Mesothelial cell of epicardium (in vitro differentiated cells): ENCODE measurements around the gene PDGFB. TPM values are rescaled to one million over a fixed set of nuclear protein-coding genes. Genes with fewer than 3 reads are reported as not detected.

Experiments used
- DNase-seq, 2 experiments: peaks; one replicate each; pipeline ENCODE4 v3.0.0; 2021; ENCODE audit warnings: low spot score in 2 of 2; ENCODE audit not compliant: unreplicated experiment in 2 of 2
- H3K27ac Mint-ChIP-seq: 2 replicates; pipeline ENCODE4 v1.8.0; 2021; ENCODE audit warnings: mixed read lengths
- H3K27me3 Mint-ChIP-seq: 2 replicates; pipeline ENCODE4 v1.8.0; 2021; ENCODE audit warnings: low read depth, mixed read lengths
- H3K36me3 Mint-ChIP-seq: 2 replicates; pipeline ENCODE4 v1.8.0; 2021; ENCODE audit warnings: mixed read lengths
- H3K4me1 Mint-ChIP-seq: 2 replicates; pipeline ENCODE4 v1.8.0; 2021; ENCODE audit warnings: mixed read lengths
- H3K4me3 Mint-ChIP-seq: 2 replicates; pipeline ENCODE4 v1.8.0; 2021; ENCODE audit warnings: mild to moderate bottlenecking, moderate library complexity, mixed read lengths
- H3K9me3 Mint-ChIP-seq: 2 replicates; pipeline ENCODE4 v1.8.0; 2021; ENCODE audit warnings: mixed read lengths
- CTCF ChIP-seq: fragments of 200-600 bp; sonication (generic); IDR thresholded peaks from one replicate; pipeline ENCODE4 v1.5.0; 2021; ENCODE audit warnings: antibody characterized with exemption; ENCODE audit not compliant: unreplicated experiment
- total RNA-seq: library from RNA; stranded (reverse); gene quantifications from 3 replicates; pipeline ENCODE4 v1.2.1, GENCODE V29; 2021

Gene PDGFB
- total RNA-seq, 1 donor from 2014 or later: 14.7 TPM

- H3K27me3 Mint-ChIP-seq: no peaks in the 10 kb centered on the region
- H3K36me3 Mint-ChIP-seq: no peaks in the 10 kb centered on the region
- peak in 1 of 2 experiments; percentile 63 for DNase-seq
- peaks cover 57% of the 10 kb centered on the region for H3K4me1 Mint-ChIP-seq
- no peak overlapping the region for H3K4me3 Mint-ChIP-seq
- H3K27ac Mint-ChIP-seq: no peak overlapping the region
- H3K9me3 Mint-ChIP-seq: no peaks in the 10 kb centered on the region
- no peak for TF ChIP-seq CTCF
These were observed 46.0 kb upstream of the PDGFB start for GRCh38 chr22:39290724-39291161.

DNA sequence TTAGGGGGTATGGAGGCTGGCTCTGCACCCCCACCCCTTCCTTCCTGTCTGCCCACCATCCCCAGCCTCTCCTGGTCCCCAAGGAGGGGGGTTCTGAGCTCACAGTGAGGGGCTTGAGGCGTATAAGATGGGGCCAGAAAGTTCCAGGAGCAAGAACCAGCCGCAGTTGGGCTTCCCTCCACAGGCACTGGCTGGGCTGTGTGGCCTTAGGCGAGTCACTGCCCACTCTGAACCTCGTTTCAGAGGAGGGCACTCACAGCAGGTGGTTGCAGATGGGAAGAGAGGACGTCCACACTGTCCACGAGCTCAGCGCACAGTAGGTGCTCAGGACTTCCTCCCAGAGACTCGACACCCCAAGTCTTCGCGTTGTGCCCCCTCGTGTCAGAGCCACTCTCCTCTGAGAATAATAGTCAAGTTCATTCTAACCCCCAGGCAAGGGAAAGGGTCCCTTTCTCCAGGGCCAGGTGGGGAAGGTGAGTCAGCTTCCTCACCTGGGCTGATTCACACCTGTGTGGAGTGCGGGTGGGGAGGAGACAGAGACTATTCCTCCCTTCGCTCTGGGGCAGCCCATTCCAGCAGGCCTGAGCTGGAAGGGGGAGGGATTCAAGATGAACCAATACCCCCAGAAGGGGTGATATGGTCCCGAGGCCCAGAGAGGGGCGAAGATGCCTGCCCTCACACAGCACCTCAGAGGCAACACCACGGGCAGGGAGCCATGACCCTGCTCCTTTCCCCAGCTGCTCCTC, 45.4 kb upstream of the PDGFB start:
- Mint-ChIP-seq H3K4me1 (peaks cover 55% of the 10 kb centered on the region), H3K9me3 (no peaks in the 10 kb centered on the region), H3K36me3 (no peaks in the 10 kb centered on the region), H3K27ac (no peak overlapping the region), H3K4me3 (no peak overlapping the region), H3K27me3 (no peaks in the 10 kb centered on the region)
- DNase-seq: no peak
- no peak for TF ChIP-seq CTCF

- Mint-ChIP-seq H3K36me3 (no peaks in the 10 kb centered on the region), H3K27ac (no peak overlapping the region), H3K4me3 (no peak overlapping the region), H3K27me3 (no peaks in the 10 kb centered on the region), H3K4me1 (peaks cover 49% of the 10 kb centered on the region), H3K9me3 (no peaks in the 10 kb centered on the region)
- no peak for DNase-seq
- TF ChIP-seq CTCF: no peak
These were observed 44.8 kb upstream of the PDGFB start for GRCh38 chr22:39289533-39289932.

DNA sequence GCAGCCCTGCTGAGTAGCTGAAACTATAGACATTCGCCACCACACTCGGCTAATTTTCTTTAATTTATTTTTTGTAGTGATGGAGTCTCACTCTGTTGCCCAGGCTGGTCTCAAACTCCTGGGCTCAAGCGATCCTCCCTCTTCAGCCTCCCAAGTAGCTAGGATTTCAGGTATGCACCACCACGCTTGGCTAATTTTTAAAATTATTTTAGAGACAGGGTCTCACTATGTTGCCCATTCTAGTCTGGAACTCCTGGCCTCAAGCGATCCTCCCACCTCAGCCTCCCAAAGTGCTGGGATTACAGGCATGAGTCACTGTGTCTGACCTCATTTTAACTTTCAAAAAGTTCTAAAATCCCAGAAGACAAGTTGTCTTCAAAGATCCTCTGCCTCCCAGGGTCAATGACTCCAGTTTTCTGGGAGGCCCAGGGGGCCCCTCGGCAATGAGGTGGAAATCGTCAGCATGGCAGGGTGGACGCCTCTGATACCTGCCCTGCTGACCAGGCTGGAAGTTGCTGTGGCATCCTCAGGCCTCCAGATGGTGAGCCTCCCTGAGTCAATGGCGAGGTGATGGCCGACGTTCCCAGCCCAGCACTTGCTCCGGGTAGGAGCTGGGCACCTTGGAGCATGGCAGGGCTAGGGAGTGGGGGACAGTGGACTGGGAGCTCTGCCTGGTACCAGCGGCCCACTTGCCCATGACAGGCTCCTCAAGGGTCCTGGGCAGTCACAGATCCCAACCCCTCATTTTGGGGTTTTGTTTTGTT, 43.5 kb upstream of the PDGFB start:
- no peaks in the 10 kb centered on the region for H3K9me3 Mint-ChIP-seq
- no peak for TF ChIP-seq CTCF
- H3K4me3 Mint-ChIP-seq: no peak overlapping the region
- H3K27me3 Mint-ChIP-seq: no peaks in the 10 kb centered on the region
- H3K36me3 Mint-ChIP-seq: no peaks in the 10 kb centered on the region
- DNase-seq: no peak
- no peak overlapping the region for H3K27ac Mint-ChIP-seq
- peaks cover 37% of the 10 kb centered on the region for H3K4me1 Mint-ChIP-seq

GRCh38 chr22:39287076-39287725, 42.4 kb upstream of the PDGFB start:
- Mint-ChIP-seq H3K4me1 (peaks cover 33% of the 10 kb centered on the region), H3K27me3 (no peaks in the 10 kb centered on the region), H3K27ac (peak overlapping the region; percentile 47), H3K4me3 (no peak overlapping the region), H3K36me3 (no peaks in the 10 kb centered on the region), H3K9me3 (no peaks in the 10 kb centered on the region)
- TF ChIP-seq CTCF: no peak
- DNase-seq: no peak
